ENCODE results near the gene DNAL1. TPM values are rescaled to one million over a fixed set of nuclear protein-coding genes. Genes with fewer than 3 reads are reported as not detected.

The DNAL1 gene
- total RNA-seq, 1 experiment from 2014 or later, result 14.3 TPM

DNA sequence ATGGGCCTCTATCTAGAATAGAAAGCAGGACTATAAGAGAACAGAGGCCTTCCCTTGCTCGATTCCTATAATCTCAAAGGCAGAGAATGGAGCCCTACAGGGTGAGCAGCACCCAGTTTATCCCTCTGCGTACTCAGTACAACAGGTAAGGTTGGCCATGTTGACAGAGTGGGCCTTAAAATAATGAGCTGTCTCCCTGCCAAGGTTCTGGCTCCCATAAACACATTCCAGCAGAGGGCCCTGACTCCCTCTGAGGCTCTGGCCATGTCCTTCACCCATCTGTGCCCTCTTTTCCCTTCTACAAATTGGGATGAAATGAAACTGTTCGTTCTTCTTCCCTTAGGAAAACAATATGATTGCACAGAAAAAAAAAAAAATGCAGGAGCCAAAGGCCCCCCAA lies 86.3 kb downstream of the DNAL1 start (continued):
- no peak for TF ChIP-seq PREB (CRISPR knock-in tag; IDR thresholded peaks at IDR 0.05; ENCODE audit: borderline replicate concordance)
- TF ChIP-seq ZNF281 (CRISPR knock-in tag; IDR thresholded peaks at IDR 0.05), result no peak
- TF ChIP-seq, protein P1, sequence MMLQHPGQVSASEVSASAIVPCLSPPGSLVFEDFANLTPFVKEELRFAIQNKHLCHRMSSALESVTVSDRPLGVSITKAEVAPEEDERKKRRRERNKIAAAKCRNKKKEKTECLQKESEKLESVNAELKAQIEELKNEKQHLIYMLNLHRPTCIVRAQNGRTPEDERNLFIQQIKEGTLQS (CRISPR knock-in tag; conservative IDR thresholded peaks at IDR 0.05), result no peak
- TF ChIP-seq TP53 (CRISPR knock-in tag; IDR thresholded peaks at IDR 0.05), result no peak
- no peak for TF ChIP-seq MXD4 (CRISPR knock-in tag; IDR thresholded peaks at IDR 0.05; ENCODE audit: borderline replicate concordance)
- TF ChIP-seq JUN (CRISPR knock-in tag; IDR thresholded peaks at IDR 0.05), result no peak
- TF ChIP-seq, protein P2, sequence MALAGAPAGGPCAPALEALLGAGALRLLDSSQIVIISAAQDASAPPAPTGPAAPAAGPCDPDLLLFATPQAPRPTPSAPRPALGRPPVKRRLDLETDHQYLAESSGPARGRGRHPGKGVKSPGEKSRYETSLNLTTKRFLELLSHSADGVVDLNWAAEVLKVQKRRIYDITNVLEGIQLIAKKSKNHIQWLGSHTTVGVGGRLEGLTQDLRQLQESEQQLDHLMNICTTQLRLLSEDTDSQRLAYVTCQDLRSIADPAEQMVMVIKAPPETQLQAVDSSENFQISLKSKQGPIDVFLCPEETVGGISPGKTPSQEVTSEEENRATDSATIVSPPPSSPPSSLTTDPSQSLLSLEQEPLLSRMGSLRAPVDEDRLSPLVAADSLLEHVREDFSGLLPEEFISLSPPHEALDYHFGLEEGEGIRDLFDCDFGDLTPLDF (CRISPR knock-in tag; IDR thresholded peaks at IDR 0.05), result no peak
- TF ChIP-seq FOXP1 (CRISPR knock-in tag; IDR thresholded peaks at IDR 0.05; ENCODE audit: borderline replicate concordance), result no peak

GRCh38 chr14:73732006-73732405 lies 87.2 kb downstream of the DNAL1 start:
- ChIA-PET CTCF (interaction anchor here (1.1 to 3.0 kb wide), 6 partner anchors 9 to 94 kb away, joined by 3 to 19 read pairs (median 6); a partner anchor contains a TSS), POLR2A (no interaction called here)
- Mint-ChIP-seq H3K9me3 (no peaks in the 10 kb centered on the region), H3K36me3 (peaks cover 15% of the 10 kb centered on the region), H3K27ac (0 out of 2 replicates have a peak overlapping the region, but pooled peaks have one; percentile 5), H3K27me3 (ENCODE audit: low read depth) (no peaks in the 10 kb centered on the region), H3K4me3 (no peak overlapping the region), H3K4me1 (peaks cover 11% of the 10 kb centered on the region)
- ATAC-seq (no peak), DNase-seq (ENCODE audit: low spot score) (no peak)
- no peak for TF ChIP-seq ZNF317 (CRISPR knock-in tag; IDR thresholded peaks at IDR 0.05; ENCODE audit: borderline replicate concordance, low read depth)
- no peak for TF ChIP-seq SMAD3 (CRISPR knock-in tag; IDR thresholded peaks at IDR 0.05; ENCODE audit: borderline replicate concordance)
- no peak for TF ChIP-seq JAZF1 (CRISPR knock-in tag; IDR thresholded peaks at IDR 0.05)
- TF ChIP-seq, protein P3, sequence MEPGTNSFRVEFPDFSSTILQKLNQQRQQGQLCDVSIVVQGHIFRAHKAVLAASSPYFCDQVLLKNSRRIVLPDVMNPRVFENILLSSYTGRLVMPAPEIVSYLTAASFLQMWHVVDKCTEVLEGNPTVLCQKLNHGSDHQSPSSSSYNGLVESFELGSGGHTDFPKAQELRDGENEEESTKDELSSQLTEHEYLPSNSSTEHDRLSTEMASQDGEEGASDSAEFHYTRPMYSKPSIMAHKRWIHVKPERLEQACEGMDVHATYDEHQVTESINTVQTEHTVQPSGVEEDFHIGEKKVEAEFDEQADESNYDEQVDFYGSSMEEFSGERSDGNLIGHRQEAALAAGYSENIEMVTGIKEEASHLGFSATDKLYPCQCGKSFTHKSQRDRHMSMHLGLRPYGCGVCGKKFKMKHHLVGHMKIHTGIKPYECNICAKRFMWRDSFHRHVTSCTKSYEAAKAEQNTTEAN (CRISPR knock-in tag; IDR thresholded peaks at IDR 0.05), result no peak
- TF ChIP-seq ATF1 (CRISPR knock-in tag; IDR thresholded peaks at IDR 0.05), result no peak
- no peak for TF ChIP-seq CREM (CRISPR knock-in tag; IDR thresholded peaks at IDR 0.05)
- no peak for TF ChIP-seq FOXJ3 (CRISPR knock-in tag; IDR thresholded peaks at IDR 0.05; ENCODE audit: borderline replicate concordance)

GRCh38 chr14:73736842-73737241 lies 92.1 kb downstream of the DNAL1 start:
- ChIA-PET CTCF (interaction anchor here (1.7 kb wide), 1 partner anchor 8 kb away, joined by 5 read pairs; no protein-coding TSS in a partner anchor), POLR2A (no interaction called here)
- no peak for TF ChIP-seq KAT7 (CRISPR knock-in tag; IDR thresholded peaks at IDR 0.05; ENCODE audit: borderline replicate concordance)
- DNase-seq (ENCODE audit: low spot score) (no peak), ATAC-seq (no peak)
- Mint-ChIP-seq H3K9me3 (no peaks in the 10 kb centered on the region), H3K4me3 (no peak overlapping the region), H3K27me3 (ENCODE audit: low read depth) (no peaks in the 10 kb centered on the region), H3K4me1 (peaks cover 19% of the 10 kb centered on the region), H3K36me3 (peaks cover 14% of the 10 kb centered on the region), H3K27ac (peak overlapping the region; percentile 50; the same call in 1 of the 2 replicates)
